ENCODE results near the gene TRABD2B. TPM values are rescaled to one million over a fixed set of nuclear protein-coding genes. Genes with fewer than 3 reads are reported as not detected.

The TRABD2B gene
- total RNA-seq, 1 experiment from 2014 or later: 0.05 TPM

DNA sequence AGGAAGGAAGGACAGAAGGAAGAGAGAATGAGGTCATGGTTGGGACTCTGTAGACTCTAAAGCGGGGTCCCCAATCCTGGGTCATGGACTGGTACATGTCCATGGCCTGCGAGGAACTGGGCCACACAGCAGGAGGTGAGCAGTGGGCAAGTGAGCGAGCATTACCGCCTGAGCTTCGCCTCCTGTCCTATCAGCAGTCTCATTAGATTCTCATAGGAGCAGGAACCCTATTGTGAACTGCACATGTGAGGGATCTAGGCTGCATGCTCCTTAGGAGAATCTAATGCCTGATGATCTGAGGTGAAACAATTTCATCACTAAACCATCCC is 128.9 kb downstream of the TRABD2B start:
- H3K4me2 ChIP-seq (ENCODE audit: low read length): no peak overlapping the region
- intact Hi-C loops (cut with micrococcal nuclease): no loop called here
- DNase-seq (ENCODE audit: low read depth, low spot score): no peak
- BruUV-seq (replicated peaks): no TSS peak
- H3K9ac ChIP-seq (ENCODE audit: low read length): no peak overlapping the region
- H3K4me1 ChIP-seq (ENCODE audit: control insufficient read depth in 1 of 2, insufficient read depth in 2 of 2, low read length in 2 of 2): peaks cover 7 to 13% of the 10 kb centered on the region in 2 experiments
- ChIA-PET RAD21 (ENCODE audit: low non-redundant PET in 1 of 2, low total read pairs in 2 of 2, uncharacterized antibody in 2 of 2, unreplicated experiment in 2 of 2) (no interaction called here), POLR2A (no interaction called here), CTCF (no interaction called here)
- no peak overlapping the region for H3K4me3 ChIP-seq (replicated peaks in 1 of 2; ENCODE audit: low read depth in 1 of 2, low read length in 2 of 2)
- no peaks in the 10 kb centered on the region for H3K9me3 ChIP-seq (ENCODE audit: control insufficient read depth in 1 of 2, insufficient read depth in 1 of 2, low read depth in 1 of 2, low read length in 2 of 2)
- no peak for TF ChIP-seq POLR2AphosphoS5 (IDR thresholded peaks at IDR 0.05; ENCODE audit: low read depth, low read length)
- no peak for TF ChIP-seq EZH2 (IDR thresholded peaks at IDR 0.05)
- TF ChIP-seq CEBPB (IDR thresholded peaks at IDR 0.05; ENCODE audit: low read depth): no peak
- TF ChIP-seq YY1 (IDR thresholded peaks at IDR 0.05; ENCODE audit: extremely low read depth, insufficient replicate concordance, low read depth, low read length): no peak
- no peaks in the 10 kb centered on the region for H4K20me1 ChIP-seq (ENCODE audit: insufficient read depth)
- peaks cover 8% of the 10 kb centered on the region; the same call in 1 of the 2 replicates for H3K27me3 ChIP-seq (ENCODE audit: insufficient read depth, low read length)
- H3K79me2 ChIP-seq (ENCODE audit: insufficient read depth, low read length): no peaks in the 10 kb centered on the region
- no peak for ATAC-seq
- H3K9me2 ChIP-seq (ENCODE audit: insufficient read depth): no peaks in the 10 kb centered on the region
- no peak overlapping the region for H2AFZ ChIP-seq (ENCODE audit: low read depth, low read length, poor library complexity, severe bottlenecking)
- H3K27ac ChIP-seq (ENCODE audit: low read depth, low read length): no peak overlapping the region
- H3K36me3 ChIP-seq (ENCODE audit: control insufficient read depth in 1 of 2, insufficient read depth in 2 of 2, low read length in 2 of 2): no peaks in the 10 kb centered on the region

DNA sequence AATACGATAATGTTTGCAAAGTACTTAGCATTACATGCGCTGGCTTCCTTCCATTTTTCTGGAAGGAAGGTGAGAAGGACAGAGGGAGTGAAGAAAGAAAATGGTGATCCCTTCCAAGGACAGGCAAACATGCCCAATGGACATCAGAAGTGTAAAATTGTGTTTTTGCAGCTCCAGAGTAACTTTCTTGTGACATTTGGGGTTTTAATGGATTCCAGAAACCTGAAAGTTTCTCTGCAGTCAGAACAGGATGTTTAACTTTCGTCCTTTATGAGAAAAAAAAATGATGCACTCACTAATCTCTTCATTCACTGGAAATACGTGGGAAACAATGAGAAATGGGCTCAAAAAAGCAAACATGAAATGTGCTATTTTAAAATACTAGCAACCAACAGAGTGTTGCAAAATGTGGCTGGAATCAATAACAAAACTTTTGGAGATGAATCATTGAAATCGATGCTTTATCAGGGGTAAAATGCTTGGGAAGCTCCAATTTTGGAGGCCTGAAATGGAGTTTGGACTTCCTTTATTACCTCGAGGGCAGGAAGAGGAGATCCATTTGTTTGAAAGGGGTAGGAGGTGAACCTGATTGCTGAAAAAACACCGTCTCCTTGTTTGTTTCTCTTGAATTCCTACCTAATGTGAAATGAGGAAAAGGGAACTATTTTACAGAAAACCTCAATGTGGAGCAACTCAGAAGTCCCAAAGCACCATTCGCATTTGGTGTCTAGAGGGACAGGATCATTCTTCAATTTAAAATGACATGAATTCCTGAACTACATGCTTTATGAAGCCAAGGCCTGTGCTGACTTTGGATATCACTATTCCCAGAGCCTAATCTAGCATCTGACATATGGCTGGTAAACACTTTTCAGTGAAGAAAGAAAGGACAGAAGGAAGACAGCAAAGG is 129.5 kb downstream of the TRABD2B start:
- POLR2A ChIA-PET: no interaction called here
- no peak for ATAC-seq
- TF ChIP-seq EZH2 (IDR thresholded peaks at IDR 0.05) (no peak), CBX3 (IDR thresholded peaks at IDR 0.05; ENCODE audit: low read depth) (no peak), JUND (IDR thresholded peaks at IDR 0.05) (no peak), ZFX (IDR thresholded peaks at IDR 0.05) (no peak)
- TF ChIP-seq, protein P1, sequence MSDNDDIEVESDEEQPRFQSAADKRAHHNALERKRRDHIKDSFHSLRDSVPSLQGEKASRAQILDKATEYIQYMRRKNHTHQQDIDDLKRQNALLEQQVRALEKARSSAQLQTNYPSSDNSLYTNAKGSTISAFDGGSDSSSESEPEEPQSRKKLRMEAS (IDR thresholded peaks at IDR 0.05): no peak
- TF ChIP-seq, protein P2, sequence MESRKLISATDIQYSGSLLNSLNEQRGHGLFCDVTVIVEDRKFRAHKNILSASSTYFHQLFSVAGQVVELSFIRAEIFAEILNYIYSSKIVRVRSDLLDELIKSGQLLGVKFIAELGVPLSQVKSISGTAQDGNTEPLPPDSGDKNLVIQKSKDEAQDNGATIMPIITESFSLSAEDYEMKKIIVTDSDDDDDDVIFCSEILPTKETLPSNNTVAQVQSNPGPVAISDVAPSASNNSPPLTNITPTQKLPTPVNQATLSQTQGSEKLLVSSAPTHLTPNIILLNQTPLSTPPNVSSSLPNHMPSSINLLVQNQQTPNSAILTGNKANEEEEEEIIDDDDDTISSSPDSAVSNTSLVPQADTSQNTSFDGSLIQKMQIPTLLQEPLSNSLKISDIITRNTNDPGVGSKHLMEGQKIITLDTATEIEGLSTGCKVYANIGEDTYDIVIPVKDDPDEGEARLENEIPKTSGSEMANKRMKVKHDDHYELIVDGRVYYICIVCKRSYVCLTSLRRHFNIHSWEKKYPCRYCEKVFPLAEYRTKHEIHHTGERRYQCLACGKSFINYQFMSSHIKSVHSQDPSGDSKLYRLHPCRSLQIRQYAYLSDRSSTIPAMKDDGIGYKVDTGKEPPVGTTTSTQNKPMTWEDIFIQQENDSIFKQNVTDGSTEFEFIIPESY (IDR thresholded peaks at IDR 0.05; ENCODE audit: extremely low read depth, insufficient replicate concordance, low read length): no peak
- TF ChIP-seq, protein P3, sequence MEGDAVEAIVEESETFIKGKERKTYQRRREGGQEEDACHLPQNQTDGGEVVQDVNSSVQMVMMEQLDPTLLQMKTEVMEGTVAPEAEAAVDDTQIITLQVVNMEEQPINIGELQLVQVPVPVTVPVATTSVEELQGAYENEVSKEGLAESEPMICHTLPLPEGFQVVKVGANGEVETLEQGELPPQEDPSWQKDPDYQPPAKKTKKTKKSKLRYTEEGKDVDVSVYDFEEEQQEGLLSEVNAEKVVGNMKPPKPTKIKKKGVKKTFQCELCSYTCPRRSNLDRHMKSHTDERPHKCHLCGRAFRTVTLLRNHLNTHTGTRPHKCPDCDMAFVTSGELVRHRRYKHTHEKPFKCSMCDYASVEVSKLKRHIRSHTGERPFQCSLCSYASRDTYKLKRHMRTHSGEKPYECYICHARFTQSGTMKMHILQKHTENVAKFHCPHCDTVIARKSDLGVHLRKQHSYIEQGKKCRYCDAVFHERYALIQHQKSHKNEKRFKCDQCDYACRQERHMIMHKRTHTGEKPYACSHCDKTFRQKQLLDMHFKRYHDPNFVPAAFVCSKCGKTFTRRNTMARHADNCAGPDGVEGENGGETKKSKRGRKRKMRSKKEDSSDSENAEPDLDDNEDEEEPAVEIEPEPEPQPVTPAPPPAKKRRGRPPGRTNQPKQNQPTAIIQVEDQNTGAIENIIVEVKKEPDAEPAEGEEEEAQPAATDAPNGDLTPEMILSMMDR (IDR thresholded peaks at IDR 0.05 in 2 of 3, conservative IDR thresholded peaks at IDR 0.05 in 1 of 3; ENCODE audit: borderline replicate concordance in 1 of 3, insufficient read depth in 1 of 3, low read depth in 2 of 3, low read length in 2 of 3): no peak
- TF ChIP-seq, protein P4, sequence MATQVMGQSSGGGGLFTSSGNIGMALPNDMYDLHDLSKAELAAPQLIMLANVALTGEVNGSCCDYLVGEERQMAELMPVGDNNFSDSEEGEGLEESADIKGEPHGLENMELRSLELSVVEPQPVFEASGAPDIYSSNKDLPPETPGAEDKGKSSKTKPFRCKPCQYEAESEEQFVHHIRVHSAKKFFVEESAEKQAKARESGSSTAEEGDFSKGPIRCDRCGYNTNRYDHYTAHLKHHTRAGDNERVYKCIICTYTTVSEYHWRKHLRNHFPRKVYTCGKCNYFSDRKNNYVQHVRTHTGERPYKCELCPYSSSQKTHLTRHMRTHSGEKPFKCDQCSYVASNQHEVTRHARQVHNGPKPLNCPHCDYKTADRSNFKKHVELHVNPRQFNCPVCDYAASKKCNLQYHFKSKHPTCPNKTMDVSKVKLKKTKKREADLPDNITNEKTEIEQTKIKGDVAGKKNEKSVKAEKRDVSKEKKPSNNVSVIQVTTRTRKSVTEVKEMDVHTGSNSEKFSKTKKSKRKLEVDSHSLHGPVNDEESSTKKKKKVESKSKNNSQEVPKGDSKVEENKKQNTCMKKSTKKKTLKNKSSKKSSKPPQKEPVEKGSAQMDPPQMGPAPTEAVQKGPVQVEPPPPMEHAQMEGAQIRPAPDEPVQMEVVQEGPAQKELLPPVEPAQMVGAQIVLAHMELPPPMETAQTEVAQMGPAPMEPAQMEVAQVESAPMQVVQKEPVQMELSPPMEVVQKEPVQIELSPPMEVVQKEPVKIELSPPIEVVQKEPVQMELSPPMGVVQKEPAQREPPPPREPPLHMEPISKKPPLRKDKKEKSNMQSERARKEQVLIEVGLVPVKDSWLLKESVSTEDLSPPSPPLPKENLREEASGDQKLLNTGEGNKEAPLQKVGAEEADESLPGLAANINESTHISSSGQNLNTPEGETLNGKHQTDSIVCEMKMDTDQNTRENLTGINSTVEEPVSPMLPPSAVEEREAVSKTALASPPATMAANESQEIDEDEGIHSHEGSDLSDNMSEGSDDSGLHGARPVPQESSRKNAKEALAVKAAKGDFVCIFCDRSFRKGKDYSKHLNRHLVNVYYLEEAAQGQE (IDR thresholded peaks at IDR 0.05; ENCODE audit: low read depth): no peak

More for the DNA sequence above, 129.5 kb downstream of the TRABD2B start:
- no peak overlapping the region for H2AFZ ChIP-seq (ENCODE audit: low read depth, low read length, poor library complexity, severe bottlenecking)
- DNase-seq (ENCODE audit: low read depth, low spot score): no peak
- no peaks in the 10 kb centered on the region for H3K9me2 ChIP-seq (ENCODE audit: insufficient read depth)
- H3K36me3 ChIP-seq (ENCODE audit: control insufficient read depth in 1 of 2, insufficient read depth in 2 of 2, low read length in 2 of 2): no peaks in the 10 kb centered on the region
- H3K27me3 ChIP-seq (ENCODE audit: insufficient read depth, low read length): peaks cover 8% of the 10 kb centered on the region; the same call in 1 of the 2 replicates
- H3K9ac ChIP-seq (ENCODE audit: low read length): no peak overlapping the region
- H3K4me3 ChIP-seq (replicated peaks in 1 of 2; ENCODE audit: low read depth in 1 of 2, low read length in 2 of 2): no peak overlapping the region
- ChIA-PET CTCF (no interaction called here), RAD21 (ENCODE audit: low non-redundant PET in 1 of 2, low total read pairs in 2 of 2, uncharacterized antibody in 2 of 2, unreplicated experiment in 2 of 2) (no interaction called here)
- BruUV-seq (replicated peaks): no TSS peak
- peaks cover 7 to 13% of the 10 kb centered on the region in 2 experiments for H3K4me1 ChIP-seq (ENCODE audit: control insufficient read depth in 1 of 2, insufficient read depth in 2 of 2, low read length in 2 of 2)
- H3K79me2 ChIP-seq (ENCODE audit: insufficient read depth, low read length): no peaks in the 10 kb centered on the region
- no peak overlapping the region for H3K4me2 ChIP-seq (ENCODE audit: low read length)
- intact Hi-C loops (cut with micrococcal nuclease): no loop called here
- no peaks in the 10 kb centered on the region for H4K20me1 ChIP-seq (ENCODE audit: insufficient read depth)
- no peak overlapping the region for H3K27ac ChIP-seq (ENCODE audit: low read depth, low read length)
- H3K9me3 ChIP-seq (ENCODE audit: control insufficient read depth in 1 of 2, insufficient read depth in 1 of 2, low read depth in 1 of 2, low read length in 2 of 2): no peaks in the 10 kb centered on the region

Data from HCT116 (cell line).